Measurements from ENCODE around the gene CCDC136.

DNA sequence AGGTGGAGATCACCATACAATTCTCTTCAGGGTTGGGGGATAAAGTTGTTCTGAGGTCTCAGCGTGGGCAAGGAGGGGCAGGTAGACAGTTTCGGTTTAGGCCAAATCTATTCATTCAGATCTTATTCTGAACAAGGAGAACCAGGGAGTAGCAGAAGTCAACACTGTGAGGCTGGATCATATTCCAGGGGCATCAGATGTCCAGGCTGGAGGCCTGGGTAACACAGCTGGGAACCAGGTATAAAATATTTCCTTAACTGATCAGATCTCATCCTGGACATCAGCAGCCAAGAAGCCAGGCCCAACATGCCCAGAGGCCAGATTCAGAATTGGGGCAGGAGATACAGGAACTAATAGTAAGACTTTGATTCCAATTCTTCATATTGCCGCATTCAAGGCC lies 19.2 kb downstream of the CCDC136 start:
- TF ChIP-seq, protein P1, sequence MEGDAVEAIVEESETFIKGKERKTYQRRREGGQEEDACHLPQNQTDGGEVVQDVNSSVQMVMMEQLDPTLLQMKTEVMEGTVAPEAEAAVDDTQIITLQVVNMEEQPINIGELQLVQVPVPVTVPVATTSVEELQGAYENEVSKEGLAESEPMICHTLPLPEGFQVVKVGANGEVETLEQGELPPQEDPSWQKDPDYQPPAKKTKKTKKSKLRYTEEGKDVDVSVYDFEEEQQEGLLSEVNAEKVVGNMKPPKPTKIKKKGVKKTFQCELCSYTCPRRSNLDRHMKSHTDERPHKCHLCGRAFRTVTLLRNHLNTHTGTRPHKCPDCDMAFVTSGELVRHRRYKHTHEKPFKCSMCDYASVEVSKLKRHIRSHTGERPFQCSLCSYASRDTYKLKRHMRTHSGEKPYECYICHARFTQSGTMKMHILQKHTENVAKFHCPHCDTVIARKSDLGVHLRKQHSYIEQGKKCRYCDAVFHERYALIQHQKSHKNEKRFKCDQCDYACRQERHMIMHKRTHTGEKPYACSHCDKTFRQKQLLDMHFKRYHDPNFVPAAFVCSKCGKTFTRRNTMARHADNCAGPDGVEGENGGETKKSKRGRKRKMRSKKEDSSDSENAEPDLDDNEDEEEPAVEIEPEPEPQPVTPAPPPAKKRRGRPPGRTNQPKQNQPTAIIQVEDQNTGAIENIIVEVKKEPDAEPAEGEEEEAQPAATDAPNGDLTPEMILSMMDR (conservative IDR thresholded peaks at IDR 0.05; ENCODE audit: low read length): no peak
- no peak for TF ChIP-seq EZH2phosphoT487 (IDR thresholded peaks at IDR 0.05; ENCODE audit: borderline replicate concordance, low read depth, low read length)

All from OCI-LY7 (cell line).